ENCODE data around the gene ATP8B3. TPM values are rescaled to one million over a fixed set of nuclear protein-coding genes. Genes with fewer than 3 reads are reported as not detected.

Gene ATP8B3
- total RNA-seq, 4 donors from 2014 or later = 0.35 to 4.5 (median 0.94) TPM; not detected in 1

- H3K27me3 ChIP-seq = no peaks in the 10 kb centered on the region
- H3K4me3 ChIP-seq = no peak overlapping the region
- H3K36me3 ChIP-seq = no peaks in the 10 kb centered on the region
- H3K27ac ChIP-seq = no peak overlapping the region
- H3K9me3 ChIP-seq = no peaks in the 10 kb centered on the region
- peaks cover 4 to 78% (median 33%) of the 10 kb centered on the region in 4 donors for H3K4me1 ChIP-seq
- no peak for DNase-seq
- TF ChIP-seq POLR2A (IDR thresholded peaks at IDR 0.05) = no peak
Measured at GRCh38 chr19:1845125-1845515, 33.0 kb upstream of the ATP8B3 start.

GRCh38 chr19:1844513-1845124 lies 32.5 kb upstream of the ATP8B3 start:
- TF ChIP-seq POLR2A (IDR thresholded peaks at IDR 0.05) (no peak), CTCF (IDR thresholded peaks at IDR 0.05) (no peak)
- Histone ChIP-seq H3K4me1 (peaks cover 7 to 83% (median 34%) of the 10 kb centered on the region in 4 donors), H3K27ac (no peak overlapping the region), H3K4me3 (no peak overlapping the region), H3K36me3 (no peaks in the 10 kb centered on the region), H3K9me3 (no peaks in the 10 kb centered on the region), H3K27me3 (no peaks in the 10 kb centered on the region)
- DNase-seq = no peak

- Histone ChIP-seq H3K4me3 (no peak overlapping the region), H3K27me3 (no peaks in the 10 kb centered on the region), H3K4me1 (peaks cover 7 to 87% (median 34%) of the 10 kb centered on the region in 4 donors), H3K36me3 (no peaks in the 10 kb centered on the region), H3K27ac (no peak overlapping the region), H3K9me3 (no peaks in the 10 kb centered on the region)
- DNase-seq = no peak
- TF ChIP-seq CTCF (IDR thresholded peaks at IDR 0.05) (no peak), POLR2A (IDR thresholded peaks at IDR 0.05) (no peak)
Measured at GRCh38 chr19:1843646-1844394, 31.7 kb upstream of the ATP8B3 start.

- TF ChIP-seq CTCF (IDR thresholded peaks at IDR 0.05) (no peak), POLR2A (IDR thresholded peaks at IDR 0.05) (no peak)
- H3K4me3 ChIP-seq = no peak overlapping the region
- no peaks in the 10 kb centered on the region for H3K36me3 ChIP-seq
- H3K9me3 ChIP-seq = no peaks in the 10 kb centered on the region
- DNase-seq = no peak
- H3K4me1 ChIP-seq = peaks cover 7 to 91% (median 34%) of the 10 kb centered on the region in 4 donors
- H3K27me3 ChIP-seq = no peaks in the 10 kb centered on the region
- no peak overlapping the region for H3K27ac ChIP-seq
Measured at GRCh38 chr19:1843116-1843515, 31.0 kb upstream of the ATP8B3 start.

- no peaks in the 10 kb centered on the region for H3K9me3 ChIP-seq
- TF ChIP-seq CTCF (IDR thresholded peaks at IDR 0.05) (no peak), POLR2A (IDR thresholded peaks at IDR 0.05) (no peak)
- no peak overlapping the region for H3K4me3 ChIP-seq
- peak overlapping the region in 1 of 4 donors; percentile 57 for H3K27ac ChIP-seq
- no peaks in the 10 kb centered on the region for H3K27me3 ChIP-seq
- H3K36me3 ChIP-seq = no peaks in the 10 kb centered on the region
- peaks cover 4 to 89% (median 24%) of the 10 kb centered on the region in 4 donors for H3K4me1 ChIP-seq
- DNase-seq = no peak
Measured at GRCh38 chr19:1841209-1841924, 29.3 kb upstream of the ATP8B3 start.

Measured in Peyer's patch (tissue), 4 donors.